ENCODE results near the gene STX10. TPM values are rescaled to one million over a fixed set of nuclear protein-coding genes. Genes with fewer than 3 reads are reported as not detected.

Gene STX10
- total and polyA plus RNA-seq, 9 of the 15 experiments (the other 6 are each of a cell fraction or from before 2014, with no cell fraction given) = 0.51 to 66.3 (median 31.0) TPM

GRCh38 chr19:13099073-13099999, 50.8 kb downstream of the STX10 start (continued):
- TF ChIP-seq NR0B1 (IDR thresholded peaks at IDR 0.05; ENCODE audit: partially characterized antibody) (no peak), EP400 (IDR thresholded peaks at IDR 0.05) (peak; percentile 50; the same call in 1 of the 2 replicates), ZNF407 (IDR thresholded peaks at IDR 0.05; ENCODE audit: low read depth) (no peak), RUNX1 (IDR thresholded peaks at IDR 0.05; ENCODE audit: low read depth) (no peak), CBX8 (IDR thresholded peaks at IDR 0.05; ENCODE audit: borderline replicate concordance, extremely low read depth, low read depth, low read length, poor library complexity, severe bottlenecking) (no peak), SMARCA4 (IDR thresholded peaks at IDR 0.05) (no peak), PHB (CRISPR knock-in tag; IDR thresholded peaks at IDR 0.05) (no peak), ZBTB12 (CRISPR knock-in tag; IDR thresholded peaks at IDR 0.05) (no peak), ZNF584 (CRISPR knock-in tag; IDR thresholded peaks at IDR 0.05; ENCODE audit: low read depth) (0 out of 2 replicates have a peak, but pooled peaks have one; percentile 71), NFRKB (IDR thresholded peaks at IDR 0.05; ENCODE audit: low read depth) (no peak; the same call in 1 of the 2 replicates), CHD4 (IDR thresholded peaks at IDR 0.05; ENCODE audit: insufficient read depth, insufficient replicate concordance, low read depth, low read length, poor library complexity, severe bottlenecking) (no peak), RB1 (IDR thresholded peaks at IDR 0.05; ENCODE audit: low read depth) (peak; percentile 35; the same call in 1 of the 2 replicates), ZNF431 (CRISPR knock-in tag; IDR thresholded peaks at IDR 0.05) (no peak), TBP (optimal IDR thresholded peaks at IDR 0.05; ENCODE audit: low read depth, low read length) (no peak), PRMT5 (CRISPR knock-in tag; IDR thresholded peaks at IDR 0.05) (no peak)

Measured in K562 (cell line).